ENCODE data around the gene IL10RB. TPM values are rescaled to one million over a fixed set of nuclear protein-coding genes. Genes with fewer than 3 reads are reported as not detected.

The IL10RB gene
- total RNA-seq = 45.4 and 55.1 TPM in 2 replicates

DNA sequence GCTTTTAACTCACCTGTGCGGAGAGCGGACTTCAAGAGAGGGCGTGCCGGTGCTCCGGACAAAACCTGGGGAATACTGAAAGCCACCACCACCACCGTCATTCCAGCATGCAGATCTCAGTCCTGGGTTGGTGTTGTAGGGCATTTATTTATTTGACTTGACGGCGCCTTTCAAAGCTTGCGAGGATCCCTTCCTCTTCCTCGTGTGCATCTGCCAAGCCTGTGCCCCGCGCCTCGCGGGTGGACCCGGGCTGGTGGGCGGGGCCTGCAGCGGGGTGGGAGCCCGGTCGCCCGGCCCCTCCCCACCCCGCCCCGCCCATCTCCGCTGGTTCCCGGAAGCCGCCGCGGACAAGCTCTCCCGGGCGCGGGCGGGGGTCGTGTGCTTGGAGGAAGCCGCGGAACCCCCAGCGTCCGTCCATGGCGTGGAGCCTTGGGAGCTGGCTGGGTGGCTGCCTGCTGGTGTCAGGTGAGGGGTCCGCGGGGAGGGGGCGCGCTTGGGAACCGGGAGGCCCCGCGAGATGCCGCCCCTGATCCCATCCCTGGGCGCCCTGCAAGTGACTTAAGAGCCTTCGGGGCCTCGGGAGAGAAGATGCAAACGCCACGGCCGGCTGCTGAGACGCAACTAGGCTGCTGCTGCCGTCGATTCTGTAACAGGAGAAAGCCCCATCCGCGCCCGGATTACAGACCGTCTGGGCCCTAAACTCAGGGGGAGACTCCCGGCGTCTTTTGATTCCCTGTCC lies at the start of gene IL10RB:
Gene IL10RB, plus strand, starts transcription at position 318 of the 739 bp plus-strand sequence. Its CDS starts 99 bp downstream, at position 417.

GRCh38 chr21:33229784-33230544 lies 36.2 kb upstream of the IL10RB start, which contains the start of gene IFNAR2:
IFNAR2 (plus strand) TSS chr21:33229938; CDS start chr21:33241923, 11,985 bp downstream.

DNA sequence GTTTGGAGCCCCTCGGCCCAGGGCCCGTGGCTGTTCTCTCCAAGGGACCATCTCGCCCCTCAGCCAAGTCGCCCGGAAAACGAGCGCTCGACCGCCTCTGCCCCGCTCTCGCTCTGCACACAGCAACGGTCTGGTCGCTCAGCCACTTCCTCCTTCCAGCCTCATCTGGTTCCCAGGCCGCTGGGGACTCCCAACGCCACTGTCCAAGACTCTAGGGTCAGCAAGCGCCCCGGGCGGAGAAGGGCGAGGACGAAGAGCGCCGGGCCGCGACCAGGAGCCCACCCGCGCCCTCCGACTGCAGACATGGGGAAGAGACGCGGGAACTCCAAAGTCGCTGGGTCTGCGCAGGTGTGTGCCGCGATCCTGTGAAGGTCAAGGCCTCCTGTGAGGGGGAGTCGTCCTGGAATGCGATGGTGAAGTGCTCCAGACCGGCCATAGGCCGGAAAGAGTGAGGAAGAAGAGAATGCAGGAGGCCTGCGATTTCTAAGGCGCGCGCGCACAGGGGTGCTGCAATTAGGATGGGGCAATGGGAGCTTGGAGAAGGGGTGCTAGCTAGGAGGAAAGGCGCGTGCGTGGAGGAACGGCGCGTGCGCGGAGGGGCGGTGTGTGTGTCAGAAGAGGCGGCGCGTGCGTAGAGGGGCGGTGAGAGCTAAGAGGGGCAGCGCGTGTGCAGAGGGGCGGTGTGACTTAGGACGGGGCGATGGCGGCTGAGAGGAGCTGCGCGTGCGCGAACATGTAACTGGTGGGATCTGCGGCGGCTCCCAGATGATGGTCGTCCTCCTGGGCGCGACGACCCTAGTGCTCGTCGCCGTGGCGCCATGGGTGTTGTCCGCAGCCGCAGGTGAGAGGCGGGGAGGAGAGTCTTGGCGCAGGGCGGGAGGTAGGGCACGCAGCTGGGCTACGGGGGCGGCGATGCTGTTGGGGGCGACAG lies 58.4 kb downstream of the IL10RB start, which contains the start of gene IFNAR1:
Gene IFNAR1, plus strand, starts transcription at position 680 of the 931 bp plus-strand sequence. Its CDS starts 86 bp downstream, at position 766.

Other genes with a start within 250 kb of the IL10RB start
- gene OLIG2, start 240.4 kb upstream of the IL10RB start, total RNA-seq = not detected in 2 replicates
- gene OLIG1, start 196.2 kb upstream of the IL10RB start, total RNA-seq = not detected in 2 replicates
- 4.4 and 5.2 TPM in 2 replicates for gene IFNAR2, start 36.4 kb upstream of the IL10RB start, total RNA-seq
- gene IFNAR1, start 58.6 kb downstream of the IL10RB start, total RNA-seq = 20.4 and 20.6 TPM in 2 replicates
- 48.4 and 117 TPM in 2 replicates for gene IFNGR2, start 137.0 kb downstream of the IL10RB start, total RNA-seq
- gene TMEM50B, start 213.6 kb downstream of the IL10RB start, total RNA-seq = 26.2 and 89.1 TPM in 2 replicates
- gene DNAJC28, start 225.3 kb downstream of the IL10RB start, total RNA-seq = 0.86 and 1.8 TPM in 2 replicates

Data from placental pericyte (primary cell).